Activated T-cell treated with anti-CD3 and anti-CD28 coated beads, Interleukin-2, amount 50 U/mL, for 48 hours (primary cell): Measurements from ENCODE around the gene PPFIA1.
"Not testable (repeated sequence)": the region's sequence is repeated elsewhere in the genome, so short reads cannot be mapped to it uniquely, and the experiment has no call there.

Source experiments
- DNase-seq, 2 experiments: peaks; one replicate each; pipeline ENCODE4 v3.0.0-alpha.2; 2020

Gene PPFIA1

DNA sequence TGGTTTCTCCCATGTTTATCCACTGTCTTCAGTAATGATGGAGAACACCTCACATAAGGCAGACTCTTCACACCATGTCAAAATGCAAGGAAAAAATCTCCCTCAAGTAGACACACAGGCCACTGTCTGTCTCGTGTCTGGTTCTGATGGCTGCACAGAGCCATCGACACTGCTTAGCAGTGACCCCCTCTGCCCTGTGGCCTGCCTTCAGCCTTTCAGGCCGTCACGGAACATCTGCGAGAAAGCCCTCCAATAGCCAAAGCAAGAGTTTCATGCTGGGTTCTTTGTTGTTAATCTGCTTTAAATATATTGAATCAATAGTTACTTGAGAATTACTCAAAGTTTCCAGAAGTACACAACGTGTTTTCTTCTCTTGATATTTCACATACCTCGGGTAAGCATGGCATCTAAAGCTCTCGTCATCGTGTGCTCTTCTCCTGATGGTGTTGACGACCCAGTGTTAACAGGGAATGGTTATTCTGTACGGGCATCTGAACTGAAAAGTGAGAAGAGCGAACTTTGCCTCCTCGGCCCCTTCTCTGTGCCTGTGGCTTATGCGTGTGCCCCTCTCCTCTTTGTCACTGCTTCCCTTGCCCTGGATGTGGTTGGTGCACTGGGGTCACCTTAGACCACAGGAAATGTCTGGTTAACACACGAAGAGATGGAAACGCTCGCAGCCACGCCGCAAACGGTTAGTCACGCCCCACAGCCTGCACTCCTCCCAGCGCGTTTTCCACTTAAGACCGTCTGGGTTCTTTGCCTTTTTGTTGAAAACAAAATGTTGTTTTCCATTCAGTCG, 94.5 kb downstream of the PPFIA1 start:
- DNase-seq: peak; percentile 86 to 87

GRCh38 chr11:70365544-70365927, 95.0 kb downstream of the PPFIA1 start:
- peak in 1 of 2 experiments; percentile 22 for DNase-seq

DNA sequence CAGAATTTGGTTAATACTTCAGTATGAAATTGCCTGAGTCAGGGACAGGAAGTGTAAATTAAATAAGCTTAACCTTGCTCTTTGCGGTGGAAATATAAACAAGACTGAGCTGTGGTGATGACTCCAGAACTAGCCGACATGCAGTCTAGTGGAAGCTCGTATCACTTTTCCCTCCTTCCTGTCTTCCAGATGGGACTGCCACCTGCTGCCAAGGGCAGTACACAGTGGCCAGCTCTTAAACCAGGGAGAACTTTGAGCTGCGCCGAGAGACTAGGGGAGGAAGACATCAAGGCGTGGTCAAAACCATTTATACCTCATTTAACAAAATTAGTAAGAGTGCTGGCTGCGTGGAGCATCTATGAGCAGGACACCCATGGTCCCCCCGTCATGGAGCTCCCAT, 96.6 kb downstream of the PPFIA1 start:
- DNase-seq: no peak

DNA sequence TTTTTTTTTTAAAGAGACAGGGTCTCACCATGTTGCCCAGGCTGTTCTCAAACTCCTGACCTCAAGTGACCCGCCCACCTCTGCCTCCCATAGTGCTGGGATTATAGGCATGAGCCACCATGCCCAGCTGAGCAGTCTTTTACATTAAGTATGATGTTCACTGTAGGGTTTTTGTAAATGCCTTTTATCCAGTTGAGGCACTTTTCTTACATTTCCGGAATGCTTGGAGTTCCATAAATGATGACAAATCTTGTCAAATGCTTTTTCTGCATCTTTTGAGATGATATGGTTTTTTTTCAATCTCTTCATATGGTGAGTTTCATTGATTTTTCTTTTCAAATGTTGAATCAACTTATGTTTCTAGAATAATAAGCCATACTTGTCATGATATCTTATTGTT, 98.5 kb downstream of the PPFIA1 start:
- DNase-seq: no peak

GRCh38 chr11:70371241-70371640, 100.8 kb downstream of the PPFIA1 start:
- no peak for DNase-seq

DNA sequence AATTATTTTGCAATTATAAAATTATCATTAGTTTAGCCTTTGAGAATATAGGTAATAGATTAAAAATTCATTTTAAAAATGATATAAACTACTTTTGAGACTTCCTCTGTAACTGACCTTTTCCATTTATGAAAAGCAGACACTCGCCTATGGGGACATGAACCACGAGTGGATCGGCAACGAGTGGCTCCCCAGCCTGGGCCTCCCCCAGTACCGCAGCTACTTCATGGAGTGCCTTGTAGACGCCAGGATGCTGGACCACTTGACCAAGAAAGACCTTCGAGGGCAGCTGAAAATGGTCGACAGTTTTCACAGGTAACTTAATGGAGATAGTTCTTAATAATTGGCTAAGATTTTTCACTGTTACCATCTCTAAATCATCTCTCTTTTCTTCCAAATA, 101.6 kb downstream of the PPFIA1 start:
- no peak for DNase-seq

DNA sequence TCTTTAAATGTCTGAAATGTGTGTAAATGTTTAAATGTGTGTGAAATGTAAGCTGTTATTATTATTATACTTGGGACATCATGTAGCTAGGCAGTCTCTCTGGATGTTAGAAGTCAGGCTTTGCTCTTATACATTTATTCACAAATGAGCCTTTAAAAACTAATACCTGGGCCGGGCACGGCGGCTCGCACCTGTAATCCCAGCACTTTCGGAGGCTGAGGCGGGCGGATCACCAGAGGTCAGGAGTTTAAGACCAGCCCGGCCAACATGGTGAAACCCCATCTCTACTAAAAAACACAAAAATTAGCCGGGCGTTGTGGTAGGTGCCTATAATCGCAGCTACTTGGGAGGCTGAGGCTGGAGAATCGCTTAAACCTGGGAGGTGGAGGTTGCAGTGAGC, 106.1 kb downstream of the PPFIA1 start:
- DNase-seq: no peak

- no peak for DNase-seq
Measured at GRCh38 chr11:70377645-70378044, 107.2 kb downstream of the PPFIA1 start.

GRCh38 chr11:70378506-70379134, 108.1 kb downstream of the PPFIA1 start:
- DNase-seq: no peak

DNA sequence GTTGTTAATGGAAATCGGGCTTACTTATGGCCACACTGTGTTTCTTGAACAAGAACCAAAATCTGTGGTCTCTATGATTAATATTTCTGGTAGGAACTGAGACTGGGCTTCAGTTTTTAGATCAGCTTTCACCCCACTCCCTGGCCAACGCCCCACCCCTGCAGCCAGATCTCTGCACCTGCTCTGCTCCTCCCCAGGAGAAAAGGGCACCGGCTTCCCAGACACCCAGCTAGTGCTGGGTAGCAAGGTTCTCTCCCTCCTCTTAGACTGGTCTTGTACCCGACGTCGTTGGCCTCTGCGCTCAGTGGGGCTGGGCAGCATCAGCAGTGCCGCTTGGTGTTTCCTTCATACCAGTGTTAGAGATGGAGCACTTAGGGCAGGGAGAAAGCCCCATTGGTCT, 110.9 kb downstream of the PPFIA1 start:
- DNase-seq: no peak

DNA sequence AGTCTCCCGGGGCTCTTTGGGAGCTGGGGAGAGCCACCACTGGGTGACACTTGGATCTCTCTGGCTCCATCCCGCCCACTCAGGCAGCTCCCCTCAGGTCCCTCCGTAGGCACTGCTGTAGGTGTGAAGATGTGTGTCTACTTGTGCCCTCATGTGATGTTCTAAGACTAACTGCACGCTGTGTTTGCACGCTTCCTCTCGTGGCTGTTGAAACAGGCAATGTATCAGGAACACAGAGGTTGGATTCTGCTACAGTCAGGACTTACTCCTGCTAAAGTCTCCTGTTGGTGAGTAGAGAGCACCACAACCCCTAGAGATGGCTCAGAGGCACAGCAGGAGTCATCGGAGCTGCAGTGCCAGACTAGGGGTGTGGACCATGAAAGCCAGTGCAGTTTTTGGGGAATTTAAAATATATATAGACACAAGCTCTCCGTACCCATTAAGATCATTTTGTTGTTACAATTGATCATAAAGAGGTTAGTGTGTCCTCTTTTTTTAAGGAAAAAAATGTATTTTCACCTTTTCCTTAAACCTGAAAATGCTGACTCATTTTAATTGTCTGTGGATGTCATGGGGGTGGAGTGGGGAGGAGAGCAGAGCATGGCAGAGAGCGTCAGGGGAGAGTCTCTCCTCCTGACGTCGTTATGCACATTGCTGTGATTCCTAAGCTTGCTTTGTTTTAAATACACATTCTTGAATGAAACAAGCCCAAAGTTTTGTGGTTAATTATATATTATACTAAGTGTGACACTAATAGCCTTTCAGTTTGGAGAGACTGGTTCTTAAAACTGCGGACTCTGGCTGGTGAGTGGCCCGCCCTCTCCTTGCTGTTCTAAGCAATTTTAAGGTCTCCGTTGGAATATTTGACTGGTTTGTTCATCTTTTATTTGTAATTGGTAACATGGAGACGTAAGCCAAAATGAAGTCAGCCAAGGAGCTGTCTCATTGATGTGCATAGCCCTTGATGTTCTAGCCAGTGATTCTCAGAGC, 111.7 kb downstream of the PPFIA1 start:
- no peak for DNase-seq

GRCh38 chr11:70383664-70384565, 113.4 kb downstream of the PPFIA1 start:
- DNase-seq: no peak

- no peak for DNase-seq
Measured at GRCh38 chr11:70384566-70385152, 114.2 kb downstream of the PPFIA1 start.

DNA sequence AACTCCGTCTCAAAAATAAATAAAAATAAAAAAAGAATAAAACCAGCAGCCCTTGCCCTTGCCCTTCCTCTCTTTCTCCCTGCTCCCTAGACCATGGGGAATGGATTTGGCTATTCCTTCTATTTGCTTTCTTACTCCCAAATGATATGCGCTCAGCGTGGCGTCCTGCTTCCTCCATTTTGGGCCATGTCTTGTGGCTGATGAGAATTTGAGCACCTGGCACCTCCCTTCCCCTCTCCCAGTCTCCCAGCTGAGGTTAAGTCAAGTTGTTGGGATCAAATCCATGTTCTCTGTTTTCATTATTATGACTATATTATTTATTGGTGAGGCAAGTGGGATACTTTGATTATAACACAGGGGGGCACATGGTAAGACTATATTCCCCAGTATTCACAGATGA, 117.1 kb downstream of the PPFIA1 start:
- DNase-seq: no peak

GRCh38 chr11:70389201-70389600, 118.7 kb downstream of the PPFIA1 start:
- no peak for DNase-seq

DNA sequence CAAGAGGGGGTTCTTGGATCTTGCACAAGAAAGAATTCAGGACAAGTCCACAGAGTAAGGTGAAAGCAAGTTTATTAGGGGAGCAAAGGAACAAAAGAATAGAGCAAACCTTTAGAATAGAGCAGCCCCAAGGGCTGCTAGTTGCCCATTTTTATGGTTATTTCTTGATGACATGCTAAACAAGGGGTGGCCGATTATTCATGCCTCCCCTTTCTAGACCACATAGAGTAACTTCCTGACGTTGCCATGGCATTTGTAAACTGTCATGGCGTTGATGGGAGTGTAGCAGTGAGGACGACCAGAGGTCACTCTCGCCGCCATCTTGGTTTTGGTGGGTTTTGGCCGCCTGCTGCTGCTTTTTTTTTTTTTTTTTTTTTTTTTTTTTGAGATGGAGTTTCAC, 120.4 kb downstream of the PPFIA1 start:
- not testable (repeated sequence) for DNase-seq

DNA sequence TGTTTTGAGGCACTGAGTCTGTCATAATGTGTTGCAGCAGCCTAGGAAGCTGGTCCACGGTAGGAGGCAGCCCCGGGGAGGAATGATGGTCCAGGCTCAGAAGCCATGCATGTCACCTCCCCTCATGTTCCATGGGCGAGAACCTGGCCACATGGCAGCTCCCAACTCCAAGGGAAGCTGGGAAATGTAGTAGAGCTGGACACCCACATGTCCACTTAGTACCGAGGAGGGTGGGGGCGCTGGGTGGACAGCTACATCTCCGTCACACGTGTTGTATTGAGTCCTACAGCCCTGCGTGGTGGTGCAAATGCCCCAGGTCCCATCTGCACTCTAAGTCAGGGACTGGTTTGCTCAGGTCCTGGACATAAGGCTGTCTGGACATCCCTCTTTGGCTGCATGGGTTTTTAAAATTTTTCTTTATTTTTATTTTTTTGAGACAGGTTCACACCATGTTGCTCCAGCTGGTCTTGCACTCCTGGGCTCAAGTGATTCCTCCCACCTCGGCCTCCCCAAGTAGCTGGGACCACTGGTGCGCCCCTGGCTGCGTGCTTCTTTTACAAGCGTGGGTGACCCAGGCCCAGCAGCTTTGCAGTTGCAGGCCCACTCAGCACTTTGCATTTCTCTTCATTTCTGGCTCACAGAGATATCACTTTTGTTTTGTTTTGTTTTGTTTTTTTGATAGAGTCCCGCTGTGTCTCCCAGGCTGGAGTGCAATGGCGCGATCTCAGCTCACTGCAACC, 123.9 kb downstream of the PPFIA1 start:
- DNase-seq: no peak

GRCh38 chr11:70397336-70397982, 127.0 kb downstream of the PPFIA1 start:
- DNase-seq: no peak

DNA sequence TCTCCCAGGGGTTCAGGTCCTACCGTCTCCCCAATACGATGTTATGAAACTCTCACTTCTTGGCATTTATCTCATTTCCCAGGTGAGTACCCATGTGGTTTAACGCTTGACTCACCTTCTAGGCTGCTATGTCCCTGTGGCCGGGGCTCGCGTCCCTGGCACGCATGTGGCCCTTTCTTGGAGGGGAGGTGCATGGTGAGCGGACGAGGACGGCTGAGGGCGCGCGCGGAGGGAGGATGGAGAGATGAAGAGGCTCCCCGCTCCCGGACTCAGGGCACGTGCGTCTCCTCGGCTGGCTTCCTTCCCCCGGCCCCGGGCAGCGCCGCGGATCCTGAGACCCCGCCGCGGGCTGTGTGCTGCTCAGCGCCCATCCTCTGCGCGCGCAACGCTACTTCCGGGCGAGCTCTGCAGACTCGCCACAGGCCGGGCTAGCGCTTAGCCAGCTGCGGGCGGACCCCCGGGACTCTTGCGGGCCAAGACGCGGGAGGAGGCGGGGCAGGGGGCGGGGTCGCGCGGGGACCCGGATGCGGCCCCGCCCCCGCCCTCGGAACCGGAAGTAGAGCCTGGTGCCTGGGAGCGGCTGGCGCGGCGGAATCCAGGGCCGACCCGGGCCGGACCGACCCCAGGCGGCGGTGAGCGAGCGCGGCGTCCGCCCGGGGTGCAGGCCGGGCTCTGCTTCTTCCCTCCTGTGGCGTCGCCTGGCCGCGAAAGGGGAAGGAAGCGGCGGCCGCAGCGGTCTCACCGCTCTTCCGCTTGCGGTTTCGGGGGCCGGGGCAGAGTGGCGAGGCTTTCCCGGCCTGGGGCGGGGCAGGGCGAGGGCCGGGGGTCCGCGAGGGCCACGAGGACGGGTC, 127.7 kb downstream of the PPFIA1 start, which contains the start of gene CTTN:
TSS of gene CTTN (plus strand) at position 547 of the 851 bp plus-strand sequence. CDS start 8,769 bp downstream, outside the sequence.
- peak; percentile 78 to 82 for DNase-seq
